Measurements from ENCODE around the gene ARV1.

DNA sequence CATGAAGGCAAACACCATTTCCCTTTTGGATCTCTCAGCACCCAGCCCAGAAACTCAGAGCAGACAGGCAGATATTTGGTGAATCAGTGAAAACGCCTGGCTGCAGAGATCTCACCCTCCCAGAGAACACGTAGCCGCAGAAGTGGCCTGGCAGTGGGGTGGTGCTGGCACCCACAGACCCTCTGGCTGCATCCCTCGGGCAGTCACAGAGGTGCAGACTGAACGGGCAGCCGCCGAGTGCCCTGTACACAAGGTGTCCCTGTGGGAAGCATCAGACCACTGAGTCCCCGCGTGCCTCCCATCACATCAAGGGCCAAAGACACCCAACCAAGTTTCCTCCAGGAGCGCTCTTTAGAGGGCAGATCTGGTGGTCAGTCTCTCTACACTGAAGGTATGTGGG, 49.1 kb downstream of the ARV1 start:
- TF ChIP-seq, protein P1, sequence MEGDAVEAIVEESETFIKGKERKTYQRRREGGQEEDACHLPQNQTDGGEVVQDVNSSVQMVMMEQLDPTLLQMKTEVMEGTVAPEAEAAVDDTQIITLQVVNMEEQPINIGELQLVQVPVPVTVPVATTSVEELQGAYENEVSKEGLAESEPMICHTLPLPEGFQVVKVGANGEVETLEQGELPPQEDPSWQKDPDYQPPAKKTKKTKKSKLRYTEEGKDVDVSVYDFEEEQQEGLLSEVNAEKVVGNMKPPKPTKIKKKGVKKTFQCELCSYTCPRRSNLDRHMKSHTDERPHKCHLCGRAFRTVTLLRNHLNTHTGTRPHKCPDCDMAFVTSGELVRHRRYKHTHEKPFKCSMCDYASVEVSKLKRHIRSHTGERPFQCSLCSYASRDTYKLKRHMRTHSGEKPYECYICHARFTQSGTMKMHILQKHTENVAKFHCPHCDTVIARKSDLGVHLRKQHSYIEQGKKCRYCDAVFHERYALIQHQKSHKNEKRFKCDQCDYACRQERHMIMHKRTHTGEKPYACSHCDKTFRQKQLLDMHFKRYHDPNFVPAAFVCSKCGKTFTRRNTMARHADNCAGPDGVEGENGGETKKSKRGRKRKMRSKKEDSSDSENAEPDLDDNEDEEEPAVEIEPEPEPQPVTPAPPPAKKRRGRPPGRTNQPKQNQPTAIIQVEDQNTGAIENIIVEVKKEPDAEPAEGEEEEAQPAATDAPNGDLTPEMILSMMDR (IDR thresholded peaks at IDR 0.05; ENCODE audit: low read depth, low read length) = no peak
- no peak for TF ChIP-seq EZH2phosphoT487 (IDR thresholded peaks at IDR 0.05; ENCODE audit: low read depth)

Data from OCI-LY3 (cell line).